RKO (cell line): Measurements from ENCODE around the gene LIG3.
"Not testable (repeated sequence)": the region's sequence is repeated elsewhere in the genome, so short reads cannot be mapped to it uniquely, and the experiment has no call there.

Experiments
- DNase-seq: peaks from one replicate; pipeline ENCODE4 v3.0.0-alpha.2; 2016; ENCODE audit warnings: low spot score

LIG3 gene

DNA sequence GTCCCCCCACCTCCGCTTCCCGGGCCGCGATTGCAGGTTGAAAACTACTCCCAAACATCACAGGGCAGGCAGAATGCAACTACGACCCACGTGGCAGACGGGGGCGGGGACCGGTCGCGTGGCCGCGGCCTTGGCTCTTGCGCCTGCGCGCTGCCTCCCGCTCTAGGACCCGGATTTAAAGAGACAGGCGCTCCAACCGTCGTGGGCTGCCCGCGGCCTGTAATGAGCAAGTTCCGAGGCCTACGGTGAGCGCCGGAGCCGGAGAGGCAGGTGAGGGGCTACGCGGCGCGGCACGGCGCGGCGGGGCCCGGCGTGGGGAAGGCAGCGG is at the start of gene LIG3:
TSS of gene LIG3 (plus strand) at position 160 of the 328 bp plus-strand sequence. CDS start 2,494 bp downstream, outside the sequence.
- peak; percentile 96 for DNase-seq

DNA sequence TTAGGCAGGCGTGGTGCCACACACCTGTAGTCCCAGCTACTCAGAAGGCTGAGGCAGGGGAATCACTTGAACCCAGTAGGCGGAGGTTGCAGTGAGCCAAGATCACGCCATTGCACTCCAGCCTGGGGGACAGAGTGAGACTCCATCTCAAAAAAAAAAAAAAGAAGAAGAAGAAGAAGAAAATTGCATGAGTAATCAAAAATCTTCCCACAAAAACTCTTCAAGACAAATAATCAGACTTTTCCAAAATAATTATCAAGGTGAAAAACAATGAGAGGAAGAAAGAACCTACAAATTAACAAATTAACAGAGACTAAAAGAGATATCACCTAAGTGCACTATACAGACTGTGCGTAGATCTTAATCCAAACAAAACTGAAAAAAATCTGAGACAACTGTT is 29.5 kb upstream of the LIG3 start:
- DNase-seq = not testable (repeated sequence)

DNA sequence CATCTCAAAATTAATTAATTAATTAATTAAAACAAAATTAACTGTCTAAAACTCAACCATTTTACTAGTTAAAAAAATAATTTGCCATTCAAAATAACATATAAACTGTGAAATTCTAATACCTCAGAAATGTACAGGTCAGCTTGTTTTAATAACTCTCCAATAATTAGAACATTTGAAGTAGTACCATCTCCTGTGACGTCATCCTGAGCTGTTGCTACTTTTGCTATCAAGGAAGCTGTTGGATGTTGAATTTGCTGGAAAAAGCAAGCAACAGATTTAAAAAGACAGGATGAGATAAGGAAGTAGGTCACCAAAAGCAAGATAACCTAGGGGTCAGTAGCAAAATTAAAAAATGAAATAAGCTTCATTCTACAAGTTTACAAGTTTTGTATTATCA is 21.9 kb upstream of the LIG3 start:
- DNase-seq = no peak

DNA sequence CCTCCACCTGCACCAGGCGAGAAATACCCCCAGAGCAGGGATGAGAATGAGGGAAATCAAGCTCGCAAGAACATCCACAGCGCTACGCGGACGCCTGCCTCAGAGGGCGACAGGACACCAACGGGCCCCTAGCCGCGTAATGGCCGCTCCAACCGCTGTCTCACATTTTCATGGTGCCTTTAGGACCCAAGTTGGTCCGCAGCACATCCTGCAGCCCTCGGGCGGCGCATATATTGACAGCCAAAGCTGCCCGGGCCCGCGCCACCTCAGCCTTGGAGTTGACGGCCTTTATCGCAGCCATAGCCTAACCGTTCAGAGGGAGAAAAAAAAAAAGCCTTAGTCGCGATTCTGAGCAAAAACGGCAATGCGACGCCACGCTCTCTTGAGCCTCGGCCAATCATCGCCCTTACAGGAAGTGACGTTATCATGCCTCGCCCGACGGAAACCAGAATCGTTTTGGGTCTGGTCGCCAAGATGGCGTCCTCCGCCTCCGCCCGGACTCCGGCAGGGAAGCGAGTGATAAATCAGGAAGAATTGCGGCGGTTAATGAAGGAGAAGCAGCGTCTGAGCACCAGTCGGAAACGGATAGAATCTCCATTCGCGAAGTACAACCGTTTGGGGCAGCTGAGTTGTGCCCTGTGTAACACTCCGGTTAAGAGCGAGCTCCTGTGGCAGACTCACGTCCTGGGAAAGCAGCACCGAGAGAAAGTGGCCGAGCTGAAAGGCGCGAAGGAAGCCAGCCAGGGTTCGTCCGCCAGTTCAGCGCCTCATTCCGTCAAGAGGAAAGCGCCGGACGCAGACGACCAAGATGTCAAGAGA is 19.0 kb upstream of the LIG3 start, which contains the start of the genes CCT6B and ZNF830:
TSS of gene CCT6B (minus strand) at position 368 of the 819 bp plus-strand sequence. CDS start at position 301, 67 bp downstream.
TSS of gene ZNF830 (plus strand) at position 448 of the 819 bp plus-strand sequence. CDS start at position 475, 27 bp downstream.
- DNase-seq = peak; percentile 93

DNA sequence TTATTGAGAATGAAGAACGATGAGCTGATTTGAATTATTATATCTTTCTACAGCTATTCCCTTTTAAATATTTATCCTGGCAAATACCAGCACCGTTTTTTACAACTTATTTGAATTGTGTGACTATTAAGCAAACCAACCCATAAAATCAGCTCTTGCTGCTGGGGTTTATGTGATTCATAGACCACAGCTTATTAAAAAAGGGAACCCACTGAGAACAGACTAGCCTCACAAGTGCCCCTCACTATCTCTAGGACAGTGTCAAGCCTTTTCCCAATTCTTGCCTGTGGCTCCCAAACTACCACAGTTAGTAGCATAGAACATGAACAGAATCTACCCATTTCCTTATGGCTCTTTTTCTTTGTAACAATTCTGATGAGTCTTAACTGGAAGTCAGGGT is 6.1 kb upstream of the LIG3 start:
- no peak for DNase-seq

DNA sequence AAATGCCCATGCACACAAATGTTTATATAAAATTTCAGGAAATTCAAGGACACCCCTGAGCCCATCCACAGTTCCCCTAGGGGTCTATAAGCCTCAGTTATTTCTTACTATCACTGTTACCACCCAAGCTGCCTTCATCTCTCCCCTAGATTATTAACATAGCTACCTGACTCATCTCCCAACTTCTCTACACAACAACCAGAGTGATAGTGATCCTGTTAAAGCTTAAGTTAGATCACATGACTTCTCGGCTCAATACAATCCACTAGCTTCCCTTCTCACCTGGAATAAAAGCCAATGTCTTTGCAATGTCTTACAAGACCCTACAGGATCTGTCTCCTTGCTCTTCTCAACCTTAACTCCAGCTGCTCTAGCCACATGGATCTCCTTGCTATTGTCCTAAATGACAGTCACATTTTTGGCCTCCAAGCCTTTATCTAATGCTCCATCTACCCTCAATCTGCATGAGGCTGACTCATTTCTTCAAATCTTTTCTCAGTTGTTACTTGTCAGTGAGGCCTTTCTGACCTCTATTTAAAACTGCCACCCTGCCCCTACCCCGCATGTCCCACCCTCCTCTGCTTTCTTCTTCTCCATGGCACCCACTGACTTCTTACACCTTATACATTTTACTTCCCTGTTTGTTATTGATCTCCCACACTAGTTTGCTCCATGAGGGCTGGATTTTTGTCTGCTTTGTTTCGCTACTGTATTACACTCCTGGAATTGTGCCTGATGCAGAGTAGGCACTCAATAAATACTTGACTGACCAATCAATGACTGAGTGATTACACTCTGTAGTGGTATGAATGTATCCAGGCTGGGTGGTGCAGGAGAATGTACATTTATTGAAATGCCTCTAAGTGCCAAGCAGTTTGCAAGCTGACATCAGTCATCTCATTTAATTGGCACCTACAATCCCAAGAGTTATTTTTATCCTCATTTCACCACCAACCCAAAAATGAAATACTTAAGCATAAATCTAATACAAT is 5.2 kb upstream of the LIG3 start:
- DNase-seq = no peak

DNA sequence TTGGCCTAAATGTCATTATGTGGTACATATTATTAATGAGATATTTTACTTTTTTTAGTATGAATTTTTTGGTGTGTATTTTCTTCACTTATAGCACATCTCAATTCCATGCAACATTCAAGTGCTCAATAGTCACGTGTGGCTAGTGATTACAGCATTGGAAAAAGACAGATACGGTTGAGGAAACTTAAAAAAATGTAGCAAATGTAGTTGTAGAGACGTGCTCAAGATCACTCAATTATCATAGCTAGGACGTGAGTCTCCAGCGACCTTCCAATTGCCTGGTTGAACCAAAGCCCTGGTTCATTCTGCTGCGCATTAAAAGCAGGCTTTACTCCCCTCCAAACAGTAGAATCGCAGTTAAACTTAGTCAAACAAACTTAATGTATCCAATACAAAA is 1.2 kb upstream of the LIG3 start:
- peak; percentile 7 for DNase-seq

DNA sequence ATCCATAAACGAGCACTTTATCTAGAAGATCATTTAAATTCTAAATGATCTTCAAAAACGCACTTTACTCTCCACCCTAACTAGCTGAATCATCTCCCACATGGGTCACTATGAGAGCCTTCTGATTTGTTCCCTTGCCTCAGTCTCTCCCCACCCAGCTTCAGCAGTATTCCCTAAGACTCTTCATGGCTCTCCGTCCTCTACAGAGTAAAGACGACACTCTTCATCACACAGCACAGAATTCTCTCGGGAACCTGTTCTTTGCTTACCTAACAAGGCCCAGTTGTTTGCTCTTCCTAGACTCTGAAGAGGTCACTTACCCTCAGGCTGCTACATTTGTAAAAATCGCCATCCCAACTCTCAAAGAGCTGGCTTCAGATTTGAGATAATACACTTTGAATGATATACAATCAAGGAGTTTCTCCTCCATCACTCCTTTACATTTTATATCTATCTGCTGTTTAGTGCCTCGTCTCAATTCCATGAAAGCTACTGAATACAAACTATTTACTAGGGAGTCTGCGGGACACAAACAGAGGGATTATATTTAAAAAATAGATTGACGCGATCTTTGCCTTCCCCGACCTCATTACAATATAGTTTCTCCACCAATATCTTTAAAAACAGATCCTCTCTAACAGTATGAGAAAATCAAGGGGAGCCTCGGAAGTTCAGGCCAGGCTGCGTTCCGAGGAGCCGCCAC is 511 bp upstream of the LIG3 start:
- DNase-seq = peak; percentile 78

DNA sequence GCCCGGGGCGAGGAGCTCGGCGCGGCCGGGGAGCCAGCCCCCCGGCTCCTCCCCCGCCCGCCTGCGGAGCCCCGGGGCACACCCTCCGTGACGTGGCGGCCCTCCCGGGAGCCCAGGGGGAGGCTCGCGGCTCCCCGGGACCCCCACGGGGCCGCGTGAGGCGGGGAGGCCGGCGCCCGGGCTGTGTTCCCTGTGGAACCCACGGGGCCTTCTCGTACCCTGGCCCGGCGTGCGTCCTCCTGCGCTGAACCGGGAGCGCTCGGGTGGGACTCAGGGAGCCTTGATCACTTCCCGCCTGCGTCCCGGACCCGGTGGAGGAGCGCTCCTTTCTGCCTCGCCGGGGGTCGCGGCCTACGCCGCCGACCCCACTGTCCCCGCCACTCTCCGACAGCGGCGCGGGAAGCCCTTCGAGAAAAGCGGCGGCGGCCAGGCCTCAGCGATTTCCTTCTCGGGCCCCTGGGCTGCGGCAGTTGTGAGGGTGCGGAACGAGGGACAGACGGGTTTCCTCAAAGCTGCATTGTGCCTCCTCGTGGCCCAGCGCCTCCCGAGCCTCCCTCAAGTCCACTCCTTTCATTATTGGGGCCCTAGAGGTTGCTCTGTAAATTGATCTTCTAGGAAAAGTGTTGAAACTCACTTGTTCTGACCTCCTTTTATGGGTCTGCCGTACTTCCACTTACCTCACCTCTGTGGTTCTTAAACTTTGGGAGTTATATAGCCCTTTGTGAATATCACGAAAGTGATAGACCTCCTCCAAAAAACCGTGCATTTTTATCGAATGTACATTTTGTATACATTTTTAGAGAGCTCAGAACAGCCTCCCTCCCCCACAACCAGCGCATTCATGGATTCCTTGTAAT is 597 bp downstream of the LIG3 start:
- DNase-seq = peak; percentile 92

DNA sequence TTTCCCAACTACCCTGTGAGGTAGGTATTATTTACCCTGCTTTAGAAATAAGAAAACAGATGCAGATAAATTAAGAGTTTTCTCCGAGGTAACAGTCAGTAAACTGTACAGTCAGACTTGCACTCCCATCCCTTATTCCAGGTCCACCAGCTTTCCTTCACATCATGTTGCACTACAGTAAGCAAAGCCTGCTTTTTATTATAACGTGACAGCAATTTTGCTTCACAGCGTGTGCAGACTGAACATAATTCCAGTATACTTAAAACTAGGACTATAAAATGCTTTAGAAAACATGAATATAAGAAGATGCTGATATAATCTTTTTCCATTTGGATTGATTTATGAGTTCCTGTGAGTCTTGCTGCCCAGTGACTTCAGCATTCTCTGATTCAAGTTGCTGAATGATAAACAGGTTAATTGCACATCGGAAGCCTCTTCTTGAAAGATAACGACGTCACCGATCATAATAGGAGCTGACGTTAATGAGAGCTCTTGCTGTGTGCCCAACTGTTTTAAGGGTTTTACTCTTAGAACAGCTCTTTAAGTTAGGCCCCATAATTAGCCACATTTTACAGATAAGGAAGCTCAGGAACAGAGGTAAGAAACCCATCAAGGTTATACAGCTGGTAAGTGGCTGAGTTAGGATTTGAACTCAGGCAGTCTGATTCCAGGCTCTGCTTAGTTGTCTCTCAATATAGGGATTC is 1.4 kb downstream of the LIG3 start:
- peak; percentile 86 for DNase-seq

DNA sequence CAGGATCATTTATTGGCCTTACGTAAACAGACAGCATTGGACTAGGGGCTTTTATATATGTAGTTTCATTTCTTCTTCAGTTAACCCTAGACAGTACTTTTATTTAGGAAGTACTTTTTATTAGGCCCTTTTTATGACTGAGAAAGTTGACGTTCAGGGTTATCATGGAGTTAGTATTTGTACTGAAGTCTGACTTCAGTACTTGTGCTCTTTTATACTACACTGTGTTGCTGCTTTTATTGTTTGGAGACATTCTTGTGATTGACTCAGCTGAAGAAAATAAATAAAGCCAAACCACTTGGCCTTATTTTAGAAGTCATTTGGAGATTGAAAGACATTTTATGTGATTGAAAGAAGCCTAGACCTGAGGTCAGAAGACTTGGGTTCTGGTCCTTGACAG is 6.9 kb downstream of the LIG3 start:
- DNase-seq = no peak

DNA sequence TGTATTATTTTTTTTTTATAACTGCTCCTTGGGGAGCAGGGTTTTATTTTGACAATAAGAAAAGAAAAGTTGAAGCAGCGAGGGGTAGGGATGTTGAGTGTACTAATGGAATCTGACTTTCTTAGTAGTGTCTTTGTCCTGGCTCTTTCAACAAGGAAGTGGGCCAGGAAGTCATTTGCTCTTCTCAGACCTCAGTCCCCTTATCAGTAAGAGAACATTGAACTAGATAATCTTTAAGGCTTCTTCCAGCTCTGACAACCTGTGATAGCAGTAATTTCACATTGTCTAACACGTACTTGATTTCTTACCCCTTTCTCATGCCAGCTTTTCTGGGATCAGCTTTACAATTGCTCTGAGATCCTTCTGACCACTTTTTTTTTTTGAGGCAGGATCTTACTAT is 8.3 kb downstream of the LIG3 start:
- DNase-seq = no peak

DNA sequence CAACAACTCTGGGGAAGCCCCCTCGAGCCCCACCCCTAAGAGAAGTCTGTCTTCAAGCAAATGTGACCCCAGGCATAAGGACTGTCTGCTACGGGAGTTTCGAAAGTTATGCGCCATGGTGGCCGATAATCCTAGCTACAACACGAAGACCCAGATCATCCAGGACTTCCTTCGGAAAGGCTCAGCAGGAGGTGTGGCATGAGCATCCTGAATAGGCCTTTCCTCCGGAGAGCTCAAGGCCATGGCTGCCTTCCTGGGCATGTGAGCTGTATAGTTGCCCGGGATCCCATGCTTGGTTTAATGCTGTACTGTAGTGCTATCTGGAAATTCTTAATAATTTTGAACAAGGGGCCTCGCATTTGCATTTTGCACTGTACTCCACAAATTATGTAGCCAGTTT is 9.2 kb downstream of the LIG3 start:
- DNase-seq = no peak

DNA sequence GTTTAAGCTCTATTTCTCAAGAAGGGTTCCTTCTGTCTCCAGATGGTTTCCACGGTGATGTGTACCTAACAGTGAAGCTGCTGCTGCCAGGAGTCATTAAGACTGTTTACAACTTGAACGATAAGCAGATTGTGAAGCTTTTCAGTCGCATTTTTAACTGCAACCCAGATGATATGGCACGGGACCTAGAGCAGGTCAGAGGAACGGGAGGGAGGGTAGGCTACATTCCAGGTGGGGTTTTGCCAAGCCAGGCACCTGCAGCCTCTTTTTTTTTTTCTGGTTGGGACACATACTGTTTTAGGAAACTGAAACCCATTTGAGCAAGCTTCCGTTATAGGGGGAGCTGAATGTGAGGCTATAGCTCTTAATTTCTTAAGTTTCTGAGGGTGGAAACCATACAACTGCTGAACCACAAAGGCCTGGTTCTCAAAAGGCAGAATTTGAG is 10.6 kb downstream of the LIG3 start:
- DNase-seq = no peak

DNA sequence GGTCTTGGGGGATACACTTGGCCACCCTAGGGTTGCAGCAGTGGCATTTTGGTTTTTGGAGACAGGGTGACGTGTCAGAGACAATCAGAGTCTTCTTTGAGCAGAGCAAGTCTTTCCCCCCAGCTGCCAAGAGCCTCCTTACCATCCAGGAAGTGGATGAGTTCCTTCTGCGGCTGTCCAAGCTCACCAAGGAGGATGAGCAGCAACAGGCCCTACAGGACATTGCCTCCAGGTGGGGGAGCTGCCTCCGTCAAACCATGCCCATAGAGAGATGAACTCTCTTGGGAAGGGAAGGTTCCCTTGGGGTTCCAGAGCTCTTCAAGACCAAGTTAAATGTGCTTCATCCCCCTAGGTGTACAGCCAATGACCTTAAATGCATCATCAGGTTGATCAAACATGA is 11.3 kb downstream of the LIG3 start:
- DNase-seq = no peak

DNA sequence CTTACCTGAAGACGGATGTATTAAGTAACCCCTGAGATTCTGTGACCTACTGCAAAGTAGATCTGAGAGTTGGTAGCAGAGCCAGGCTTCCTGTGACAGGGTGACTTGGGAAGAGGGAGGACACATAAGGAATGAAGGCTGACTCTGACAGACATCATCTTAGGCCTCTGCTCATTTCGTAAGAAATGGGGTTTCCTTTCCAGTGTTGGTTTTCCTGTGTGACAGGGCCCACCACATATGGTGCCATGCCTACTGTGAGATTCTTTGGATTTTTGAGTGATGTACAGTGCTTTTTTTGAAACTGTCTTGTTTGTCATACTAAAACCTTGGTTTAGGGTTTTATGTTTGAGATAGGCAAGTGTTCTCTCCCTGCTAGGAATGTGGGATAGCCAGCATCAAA is 12.7 kb downstream of the LIG3 start:
- no peak for DNase-seq

DNA sequence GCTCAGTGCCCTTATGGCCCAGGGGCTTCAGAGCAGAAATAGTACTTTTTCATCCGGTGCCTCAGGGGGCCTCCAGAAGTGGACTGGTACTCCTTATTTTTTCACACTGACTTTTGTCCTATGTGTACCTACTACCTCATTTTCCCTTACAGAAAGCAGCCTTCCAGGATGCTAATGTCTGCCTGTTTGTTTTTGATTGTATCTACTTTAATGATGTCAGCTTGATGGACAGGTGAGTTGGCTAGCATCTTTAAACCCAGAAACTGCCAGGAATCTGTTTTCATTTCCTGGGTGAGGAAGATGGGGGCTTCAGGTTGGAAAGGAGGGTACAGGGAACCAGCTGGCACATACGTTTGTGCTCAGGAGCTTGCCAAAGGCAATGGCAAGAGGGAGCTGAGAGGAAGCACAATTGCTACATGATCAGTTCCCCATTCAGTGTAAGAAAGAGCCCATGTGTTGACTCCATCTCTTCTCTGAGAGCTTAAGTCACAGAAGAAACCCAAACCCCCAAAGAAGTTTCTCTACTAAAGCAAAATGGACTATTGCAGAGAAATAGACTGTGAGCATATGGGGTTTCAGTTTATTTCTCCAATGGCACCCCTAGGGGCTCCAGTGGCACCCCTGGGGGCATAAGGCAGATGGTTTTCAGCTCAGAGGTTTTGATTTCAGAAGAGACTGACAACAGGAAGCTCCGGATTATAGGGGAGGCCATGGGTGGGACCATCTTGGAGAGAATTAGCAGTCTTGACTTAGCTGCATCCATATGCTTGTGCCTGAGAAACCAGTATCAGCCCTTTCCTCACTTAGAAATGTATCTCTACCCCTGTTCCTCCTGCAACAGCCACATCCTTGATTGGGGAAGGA is 16.3 kb downstream of the LIG3 start:
- DNase-seq = no peak

DNA sequence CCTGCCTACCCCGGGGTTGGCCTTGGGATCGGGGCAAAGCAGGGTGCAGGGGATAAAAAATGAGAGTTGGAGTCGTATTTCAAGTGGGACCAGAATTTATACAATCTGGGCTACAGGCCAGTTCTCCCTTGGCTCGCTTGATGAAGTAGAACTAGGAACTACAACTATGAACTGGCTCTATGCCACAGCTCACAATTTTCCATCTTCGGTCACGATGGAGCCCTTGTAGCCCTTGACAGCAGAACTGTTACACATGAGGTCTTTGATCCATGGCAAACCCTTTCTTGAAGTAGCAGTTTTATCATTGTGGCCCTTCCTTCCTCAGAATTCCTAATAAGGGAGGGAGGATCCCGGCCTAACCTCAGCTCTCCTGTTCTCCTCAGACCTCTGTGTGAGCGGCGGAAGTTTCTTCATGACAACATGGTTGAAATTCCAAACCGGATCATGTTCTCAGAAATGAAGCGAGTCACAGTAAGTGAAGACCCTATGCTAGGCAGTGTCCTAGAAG is 17.1 kb downstream of the LIG3 start:
- DNase-seq = no peak

DNA sequence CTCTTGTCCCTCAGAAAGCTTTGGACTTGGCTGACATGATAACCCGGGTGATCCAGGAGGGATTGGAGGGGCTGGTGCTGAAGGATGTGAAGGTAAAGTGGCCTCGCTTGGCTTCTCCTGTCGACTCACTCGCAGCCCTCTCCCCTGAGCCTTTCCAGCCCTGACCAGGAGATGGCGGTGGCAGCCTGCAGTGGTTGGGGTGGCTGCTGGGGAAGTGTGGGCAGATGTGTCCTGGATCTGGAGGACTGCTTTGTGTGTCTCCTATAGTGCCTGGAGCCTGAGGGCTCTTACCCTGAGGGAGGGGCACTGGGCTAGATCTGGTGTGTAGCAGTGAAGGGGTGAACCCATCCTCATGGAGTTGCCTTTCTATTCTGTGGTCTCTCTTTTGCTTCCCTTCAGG is 17.9 kb downstream of the LIG3 start:
- DNase-seq = peak; percentile 46
